OCI-LY1 (cell line): Measurements from ENCODE around the gene E4F1.

Experiments used
- H2AFZ ChIP-seq: fragments of 200-600 bp; sonication (generic), shearing (Covaris generic); 2 replicates; pipeline ENCODE4 v1.6.0; 2014; ENCODE audit warnings: antibody characterized with exemption, mild to moderate bottlenecking, low read length
- H3F3A ChIP-seq: fragments of 200-600 bp; sonication (generic), shearing (Covaris generic); 2 replicates; pipeline ENCODE4 v1.6.0; 2014; ENCODE audit warnings: mild to moderate bottlenecking, antibody characterized with exemption, low read length, moderate library complexity; ENCODE audit not compliant: insufficient read depth
- H3K27ac ChIP-seq: fragments of 200-600 bp; sonication (generic); 2 replicates; pipeline ENCODE4 v1.5.1; 2014; ENCODE audit warnings: low read length, mixed run types, mild to moderate bottlenecking, low read depth; ENCODE audit not compliant: poor library complexity, severe bottlenecking
- H3K27me3 ChIP-seq: fragments of 200-600 bp; sonication (generic); 2 replicates; pipeline ENCODE4 v1.6.0; 2014; ENCODE audit warnings: antibody characterized with exemption, mild to moderate bottlenecking, low read length, moderate library complexity; ENCODE audit not compliant: insufficient read depth
- H3K36me3 ChIP-seq: fragments of 200-600 bp; sonication (generic); 2 replicates; pipeline ENCODE4 v1.6.1; 2014; ENCODE audit warnings: mild to moderate bottlenecking, antibody characterized with exemption, low read length, moderate library complexity, mixed read lengths; ENCODE audit not compliant: insufficient read depth
- H3K4me1 ChIP-seq: fragments of 200-600 bp; sonication (generic); 2 replicates; pipeline ENCODE4 v1.5.1; 2014; ENCODE audit warnings: mild to moderate bottlenecking, low read length, moderate library complexity; ENCODE audit not compliant: insufficient read depth, severe bottlenecking
- H3K4me2 ChIP-seq: fragments of 200-600 bp; sonication (generic), shearing (Covaris generic); 2 replicates; pipeline ENCODE4 v1.6.1; 2014; ENCODE audit warnings: low read length
- H3K4me3 ChIP-seq: fragments of 200-600 bp; sonication (generic); 2 replicates; pipeline ENCODE4 v1.5.1; 2014; ENCODE audit warnings: low read length, low read depth, mild to moderate bottlenecking, mixed read lengths; ENCODE audit not compliant: poor library complexity, severe bottlenecking
- H3K79me2 ChIP-seq: fragments of 200-600 bp; shearing (Covaris generic); 2 replicates; pipeline ENCODE4 v1.6.1; 2016; ENCODE audit warnings: mixed run types, low read length, mixed read lengths; ENCODE audit not compliant: insufficient read depth
- H3K9ac ChIP-seq: fragments of 200-600 bp; sonication (generic), shearing (Covaris generic); 2 replicates; pipeline ENCODE4 v1.6.1; 2014; ENCODE audit warnings: mild to moderate bottlenecking, low read length, mixed read lengths
- H3K9me2 ChIP-seq: fragments of 200-600 bp; sonication (generic), shearing (Covaris generic); 2 replicates; pipeline ENCODE4 v1.6.1; 2014; ENCODE audit warnings: low read depth, mild to moderate bottlenecking, low read length, mixed read lengths
- H3K9me3 ChIP-seq: fragments of 200-600 bp; shearing (Covaris generic); 2 replicates; pipeline ENCODE4 v1.6.1; 2014; ENCODE audit warnings: low read length, mixed read lengths
- H4K20me1 ChIP-seq: fragments of 200-600 bp; sonication (generic), shearing (Covaris generic); 2 replicates; pipeline ENCODE4 v1.6.0; 2016; ENCODE audit warnings: mild to moderate bottlenecking, low read length; ENCODE audit not compliant: insufficient read depth
- CTCF ChIP-seq: fragments of 200-600 bp; sonication (generic), shearing (Covaris generic); IDR thresholded peaks from 2 replicates; pipeline ENCODE4 v1.5.1; 2017; ENCODE audit warnings: mild to moderate bottlenecking, antibody characterized with exemption, low read length, moderate library complexity, mixed read lengths
- EZH2 ChIP-seq: fragments of 200-600 bp; sonication (generic), shearing (Covaris generic); IDR thresholded peaks from 2 replicates; pipeline ENCODE4 v1.8.0; 2017; ENCODE audit warnings: borderline replicate concordance, mixed run types, mild to moderate bottlenecking, antibody characterized with exemption, low read length, moderate library complexity, mixed read lengths

Gene E4F1

GRCh38 chr16:2208772-2209171, 14.6 kb upstream of the E4F1 start:
- peaks cover 6% of the 10 kb centered on the region for H3K79me2 ChIP-seq
- H3K9ac ChIP-seq, result no peak overlapping the region
- no peak overlapping the region for H2AFZ ChIP-seq
- H3K27me3 ChIP-seq, result no peaks in the 10 kb centered on the region
- no peaks in the 10 kb centered on the region; the same call in 1 of the 2 replicates for H3F3A ChIP-seq
- H3K9me3 ChIP-seq, result no peaks in the 10 kb centered on the region
- H3K4me1 ChIP-seq, result peaks cover 43% of the 10 kb centered on the region
- TF ChIP-seq CTCF (no peak), EZH2 (no peak)
- H4K20me1 ChIP-seq, result no peaks in the 10 kb centered on the region
- H3K27ac ChIP-seq, result no peak overlapping the region
- H3K9me2 ChIP-seq, result no peaks in the 10 kb centered on the region
- H3K36me3 ChIP-seq, result peaks cover 33% of the 10 kb centered on the region; the same call in 1 of the 2 replicates
- H3K4me2 ChIP-seq, result no peak overlapping the region
- H3K4me3 ChIP-seq, result no peak overlapping the region

DNA sequence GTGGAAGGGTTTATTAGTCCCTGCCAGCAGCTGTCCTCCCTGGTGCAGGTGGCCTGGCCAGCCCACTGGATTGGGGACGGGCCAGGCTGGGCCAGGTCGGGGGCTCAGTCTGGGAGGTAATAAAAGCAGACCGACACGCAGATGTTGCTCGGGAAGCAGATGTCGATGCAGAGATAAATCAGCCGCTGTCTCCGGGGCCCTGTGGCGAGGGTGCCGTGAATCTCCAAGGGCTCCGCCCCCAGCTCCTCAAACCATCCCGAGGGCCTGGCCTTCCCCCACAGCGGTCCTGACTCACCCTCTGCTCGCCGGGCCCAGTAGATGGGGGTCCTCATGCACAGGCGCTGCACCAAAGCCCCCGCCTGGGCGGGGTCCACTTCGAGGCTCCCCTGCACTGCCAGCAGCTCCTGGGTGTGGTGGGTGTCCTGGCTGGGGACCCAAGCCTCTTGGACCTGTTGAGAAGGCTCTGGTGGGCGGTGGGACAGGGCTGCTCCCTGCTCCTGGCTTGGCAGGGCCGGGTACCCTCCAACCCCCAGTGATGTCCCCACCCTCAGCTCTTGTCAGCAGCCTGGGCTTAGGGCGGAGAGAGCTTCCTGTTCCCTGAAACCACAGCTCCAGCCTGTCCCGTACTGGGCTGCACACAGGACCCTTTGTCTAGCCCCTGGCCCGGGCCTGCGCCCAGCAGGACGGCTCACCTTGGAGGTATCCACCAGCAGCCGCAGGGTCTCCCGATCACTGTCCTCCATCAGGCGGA, 14.0 kb upstream of the E4F1 start:
- Histone ChIP-seq H3K4me2 (no peak overlapping the region), H3K9ac (no peak overlapping the region), H3K9me2 (no peaks in the 10 kb centered on the region), H3K27me3 (no peaks in the 10 kb centered on the region), H2AFZ (no peak overlapping the region), H3K36me3 (peaks cover 33% of the 10 kb centered on the region; the same call in 1 of the 2 replicates), H3K27ac (no peak overlapping the region), H3K9me3 (no peaks in the 10 kb centered on the region), H3F3A (no peaks in the 10 kb centered on the region; the same call in 1 of the 2 replicates), H3K79me2 (peaks cover 6% of the 10 kb centered on the region), H3K4me3 (no peak overlapping the region), H3K4me1 (peaks cover 43% of the 10 kb centered on the region), H4K20me1 (no peaks in the 10 kb centered on the region)
- no peak for TF ChIP-seq CTCF
- TF ChIP-seq EZH2, result no peak

DNA sequence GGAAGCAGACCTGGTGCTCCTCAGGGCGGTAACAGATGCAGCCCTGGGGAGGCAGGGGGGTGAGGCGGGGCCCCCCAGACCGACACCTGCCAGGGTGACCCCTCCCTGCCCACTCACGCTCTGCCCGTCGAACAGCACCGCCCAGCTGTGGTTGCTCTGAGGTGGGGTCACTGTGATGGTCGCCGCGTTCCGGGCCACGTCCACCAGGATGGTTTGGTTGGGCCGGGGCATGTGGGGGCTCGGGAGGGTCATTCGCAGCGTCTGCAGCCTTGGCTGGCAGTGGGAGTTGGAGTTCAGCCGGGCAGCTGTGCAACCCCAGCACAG, 13.4 kb upstream of the E4F1 start:
- Histone ChIP-seq H3K36me3 (peaks cover 33% of the 10 kb centered on the region; the same call in 1 of the 2 replicates), H3K9me2 (no peaks in the 10 kb centered on the region), H2AFZ (no peak overlapping the region), H3K4me1 (peaks cover 37% of the 10 kb centered on the region), H3K27me3 (no peaks in the 10 kb centered on the region), H3K79me2 (peaks cover 6% of the 10 kb centered on the region), H4K20me1 (no peaks in the 10 kb centered on the region), H3K9me3 (no peaks in the 10 kb centered on the region), H3F3A (no peaks in the 10 kb centered on the region; the same call in 1 of the 2 replicates), H3K9ac (no peak overlapping the region), H3K4me3 (no peak overlapping the region), H3K27ac (no peak overlapping the region), H3K4me2 (no peak overlapping the region)
- TF ChIP-seq CTCF (no peak), EZH2 (no peak)
